Suprapubic skin (tissue), 4 donors: Measurements from ENCODE around the gene SNX24.

Experiments
- CTCF ChIP-seq, 2 donors: fragments of 200-600 bp in 1 of 2; fragments of 450-650 bp in 1 of 2; sonication (generic) in 1 of 2; IDR thresholded peaks; one replicate each; pipeline ENCODE4 v1.5.1; 2016 to 2019; ENCODE audit warnings: antibody characterized with exemption in 2 of 2, mild to moderate bottlenecking in 1 of 2, moderate library complexity in 1 of 2
- EP300 ChIP-seq: sonication (generic); formaldehyde crosslinking; IDR thresholded peaks from one replicate; pipeline ENCODE4 v1.6.1; 2017; ENCODE audit warnings: antibody characterized with exemption
- POLR2A ChIP-seq, 2 donors: fragments of 450-650 bp; IDR thresholded peaks; one replicate each; pipeline ENCODE4 v1.6.1; 2017; ENCODE audit warnings: antibody characterized with exemption in 2 of 2, mild to moderate bottlenecking in 2 of 2, moderate library complexity in 2 of 2
- POLR2AphosphoS5 ChIP-seq, 3 donors: sonication (generic); formaldehyde crosslinking; IDR thresholded peaks; one replicate each; pipeline ENCODE4 v1.6.1; 2017; ENCODE audit warnings: antibody characterized with exemption in 3 of 3

- TF ChIP-seq POLR2AphosphoS5 (IDR thresholded peaks at IDR 0.05) (no peak), POLR2A (IDR thresholded peaks at IDR 0.05) (no peak), CTCF (IDR thresholded peaks at IDR 0.05) (no peak), EP300 (no peak)
Observed at GRCh38 chr5:122967625-122968024, 122.2 kb downstream of the SNX24 start.
